Activated naive CD8-positive, alpha-beta T cell treated with anti-CD3 and anti-CD28 coated beads, Interleukin-2, amount 50 U/mL, for 16 hours (primary cell): ENCODE results near the gene BUD23.
"Not testable (repeated sequence)": the region's sequence is repeated elsewhere in the genome, so short reads cannot be mapped to it uniquely, and the experiment has no call there.

Source experiments
- DNase-seq: peaks from one replicate; pipeline ENCODE4 v3.0.0-alpha.2; 2020; ENCODE audit warnings: low read depth, low spot score

BUD23 gene

GRCh38 chr7:73683056-73683787, at the start of gene BUD23, which contains the start of gene DNAJC30:
BUD23 (plus strand) TSS chr7:73683597; CDS start chr7:73683626, 29 bp downstream.
DNAJC30 (minus strand) TSS chr7:73683453; CDS start chr7:73683423, 30 bp downstream.
- DNase-seq: peak; percentile 97

- DNase-seq: no peak
Measured at GRCh38 chr7:73633844-73634243, 49.6 kb upstream of the BUD23 start.

- DNase-seq: no peak
Measured at GRCh38 chr7:73635428-73636200, 47.8 kb upstream of the BUD23 start.

- no peak for DNase-seq
Measured at GRCh38 chr7:73638911-73639310, 44.5 kb upstream of the BUD23 start.

GRCh38 chr7:73642834-73643233, 40.6 kb upstream of the BUD23 start:
- DNase-seq: no peak

GRCh38 chr7:73644688-73645286, 38.6 kb upstream of the BUD23 start:
- no peak for DNase-seq

GRCh38 chr7:73645643-73646174, 37.7 kb upstream of the BUD23 start:
- no peak for DNase-seq

- no peak for DNase-seq
Measured at GRCh38 chr7:73646785-73647724, 36.3 kb upstream of the BUD23 start.

- no peak for DNase-seq
Measured at GRCh38 chr7:73647725-73648592, 35.4 kb upstream of the BUD23 start.

GRCh38 chr7:73648593-73649332, 34.6 kb upstream of the BUD23 start:
- DNase-seq: no peak

GRCh38 chr7:73649576-73649975, 33.8 kb upstream of the BUD23 start:
- DNase-seq: no peak

GRCh38 chr7:73650524-73650923, 32.9 kb upstream of the BUD23 start:
- no peak for DNase-seq

GRCh38 chr7:73652541-73652949, 30.9 kb upstream of the BUD23 start:
- no peak for DNase-seq

GRCh38 chr7:73655309-73655708, 28.1 kb upstream of the BUD23 start:
- DNase-seq: not testable (repeated sequence)

GRCh38 chr7:73659983-73660382, 23.4 kb upstream of the BUD23 start:
- DNase-seq: no peak

GRCh38 chr7:73660594-73660993, 22.8 kb upstream of the BUD23 start:
- not testable (repeated sequence) for DNase-seq

- DNase-seq: no peak
Measured at GRCh38 chr7:73663033-73663432, 20.4 kb upstream of the BUD23 start.

- peak; percentile 85 for DNase-seq
Measured at GRCh38 chr7:73667344-73668102, 15.9 kb upstream of the BUD23 start, which contains the start of gene VPS37D. VPS37D (plus strand) TSS chr7:73667831; CDS start chr7:73667959, 128 bp downstream.
